ENCODE data around the gene CAMKK1.
"Not testable (repeated sequence)": the region's sequence is repeated elsewhere in the genome, so short reads cannot be mapped to it uniquely, and the experiment has no call there.

CAMKK1 gene

DNA sequence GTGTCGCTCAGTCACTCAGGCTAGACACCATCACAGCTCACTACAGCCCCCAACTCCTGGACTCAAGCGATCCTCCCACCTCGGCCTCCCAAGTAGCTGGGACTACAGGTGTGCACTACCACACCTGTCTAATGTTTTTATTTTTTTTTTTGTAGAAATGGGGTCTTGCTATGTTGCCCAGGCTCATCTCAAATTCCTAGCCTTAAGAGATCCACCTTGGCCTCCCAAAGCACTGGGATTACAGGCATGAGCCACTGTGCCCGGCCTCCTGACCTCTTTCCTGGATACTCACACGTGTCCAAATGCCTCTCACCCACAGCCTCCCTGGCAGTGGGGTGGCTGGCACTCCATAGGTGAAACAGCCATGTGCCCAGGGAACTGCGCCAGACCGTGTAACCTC, 17.5 kb downstream of the CAMKK1 start:
- no peak for DNase-seq

DNA sequence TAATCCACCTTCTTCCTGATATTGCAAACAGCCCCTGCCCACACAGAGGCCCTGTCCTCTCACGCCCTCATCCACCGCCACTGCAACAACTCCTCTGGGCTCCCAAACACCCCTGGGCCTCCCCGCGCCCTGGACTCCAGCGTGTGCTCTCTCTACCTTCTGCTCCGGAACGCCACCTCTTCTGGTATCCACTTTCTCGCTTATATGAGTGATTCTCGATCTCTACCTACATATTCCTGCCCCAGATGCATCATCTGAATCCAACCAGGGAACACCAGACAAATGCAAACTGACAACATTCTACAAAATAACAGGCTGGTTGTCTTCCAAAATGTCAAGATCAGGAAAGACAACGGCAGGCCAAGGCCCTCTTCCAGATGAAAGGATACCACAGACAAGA, 19.0 kb downstream of the CAMKK1 start:
- DNase-seq: no peak

DNA sequence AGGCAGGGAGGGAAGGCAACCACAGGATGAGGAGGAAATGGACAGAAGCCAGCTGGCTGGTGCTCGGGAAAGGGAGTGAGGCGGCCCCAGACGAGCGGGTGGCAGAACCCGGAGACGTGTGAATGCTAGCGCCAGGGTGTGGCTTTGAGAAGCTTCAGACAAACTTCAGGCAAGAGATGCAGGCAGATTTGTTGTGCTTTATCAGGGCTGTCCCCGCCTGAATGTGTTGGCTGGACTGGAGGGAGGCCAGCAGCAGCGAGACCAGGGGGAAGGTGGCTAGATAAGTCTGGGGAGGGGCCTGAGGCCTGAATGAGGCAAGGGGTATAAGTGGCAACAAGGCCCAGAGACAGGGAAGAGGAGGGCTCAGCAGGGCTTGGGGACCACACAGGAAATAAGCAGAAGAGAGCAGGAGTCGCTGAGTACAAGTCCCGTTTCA, 22.0 kb downstream of the CAMKK1 start:
- no peak for DNase-seq

DNA sequence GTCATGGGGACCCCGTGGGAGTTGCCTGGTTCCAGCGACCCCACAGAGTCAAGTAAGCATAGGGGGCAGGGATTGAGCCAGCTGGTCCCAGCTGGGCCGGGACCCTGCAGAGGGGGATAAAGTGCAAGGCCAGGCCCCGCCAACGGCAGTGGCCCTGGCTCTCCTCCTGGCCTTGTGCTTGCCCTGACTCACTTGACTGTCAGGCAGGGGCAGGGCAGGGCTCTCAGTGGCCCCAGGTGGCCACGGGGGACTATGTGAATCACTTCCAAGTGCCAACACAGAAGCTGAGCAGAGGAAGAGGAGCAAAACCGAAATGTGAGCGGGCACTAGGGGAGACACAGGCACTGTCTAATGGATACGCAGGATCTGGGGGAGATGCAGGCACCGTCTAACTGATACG, 25.2 kb downstream of the CAMKK1 start:
- no peak for DNase-seq

DNA sequence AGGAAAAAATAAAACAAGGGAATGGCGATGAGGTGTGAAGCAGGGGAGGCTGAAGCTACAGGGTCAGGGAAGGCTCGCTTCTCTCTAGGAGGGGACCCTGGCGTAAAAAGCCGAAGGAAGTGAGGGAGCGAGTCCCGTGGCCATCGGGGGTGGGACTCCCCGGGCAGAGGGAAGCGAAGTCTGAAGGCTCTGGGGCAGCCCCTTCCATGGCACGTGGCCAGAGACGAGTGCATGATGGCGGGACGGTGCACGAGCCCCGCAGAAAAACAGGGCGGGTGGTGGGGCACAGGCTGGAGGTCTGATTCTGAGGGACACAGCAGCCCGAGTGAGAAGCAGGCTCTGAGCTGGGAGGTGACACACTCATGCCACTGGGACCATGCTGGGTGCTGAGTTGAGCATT, 25.7 kb downstream of the CAMKK1 start:
- no peak for DNase-seq

DNA sequence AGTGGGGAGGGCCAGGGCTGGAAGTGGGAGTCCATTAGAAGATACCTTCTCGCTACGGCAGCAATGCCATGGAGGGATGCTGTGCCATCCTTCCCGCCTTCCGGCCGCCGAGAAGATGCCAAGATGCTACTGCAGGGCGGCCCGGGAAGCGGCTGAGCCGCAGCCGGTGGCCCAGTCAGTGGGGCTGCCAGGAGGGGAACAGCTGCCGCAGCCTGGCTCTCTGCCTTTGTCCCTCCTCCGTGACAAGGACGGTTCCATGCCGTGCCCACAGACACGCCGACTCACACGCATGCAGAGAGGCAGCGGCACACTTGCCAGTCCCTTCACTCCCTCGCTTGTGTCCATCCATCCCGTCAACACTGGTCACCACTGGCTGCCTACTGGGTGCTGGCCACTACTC, 26.6 kb downstream of the CAMKK1 start:
- no peak for DNase-seq

DNA sequence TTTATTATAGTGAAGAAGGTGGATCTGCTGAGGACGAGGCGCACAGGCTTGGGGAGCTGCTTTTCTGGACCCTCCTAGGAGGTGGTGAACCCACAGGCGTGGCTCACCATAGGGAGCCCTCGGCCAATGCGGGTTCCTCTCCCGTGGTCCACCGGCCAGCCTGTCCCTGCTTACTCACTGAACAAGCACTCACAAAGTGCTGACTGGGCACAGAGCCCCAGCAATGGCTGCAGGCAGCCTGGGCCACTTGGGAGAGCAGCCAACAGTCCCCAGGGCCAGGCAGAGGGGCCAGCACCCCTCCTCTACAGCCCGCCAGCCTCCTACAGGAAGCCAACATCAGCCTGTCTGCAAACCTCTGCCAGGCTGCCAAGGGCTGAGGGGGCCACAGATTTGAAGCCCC, 27.7 kb downstream of the CAMKK1 start:
- no peak for DNase-seq

DNA sequence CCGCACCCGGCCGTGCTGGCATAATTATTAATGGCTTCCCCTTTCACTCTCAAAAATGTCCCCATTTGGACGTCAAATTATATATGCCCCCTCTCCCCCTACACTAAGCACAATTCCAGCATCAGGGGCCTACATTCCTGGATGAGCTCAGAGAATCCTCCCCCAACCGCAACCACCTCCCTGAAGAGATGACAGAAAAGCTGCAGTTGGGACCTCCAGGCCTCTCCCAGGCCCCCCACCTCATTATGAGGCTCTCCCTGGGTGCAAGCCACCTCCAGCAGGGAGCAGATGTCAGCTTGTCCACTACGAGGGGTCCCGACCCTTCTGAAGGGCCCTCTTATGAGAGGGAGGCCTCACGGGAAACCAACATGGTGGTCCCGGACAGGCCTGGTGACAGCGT, 28.3 kb downstream of the CAMKK1 start:
- DNase-seq: no peak

DNA sequence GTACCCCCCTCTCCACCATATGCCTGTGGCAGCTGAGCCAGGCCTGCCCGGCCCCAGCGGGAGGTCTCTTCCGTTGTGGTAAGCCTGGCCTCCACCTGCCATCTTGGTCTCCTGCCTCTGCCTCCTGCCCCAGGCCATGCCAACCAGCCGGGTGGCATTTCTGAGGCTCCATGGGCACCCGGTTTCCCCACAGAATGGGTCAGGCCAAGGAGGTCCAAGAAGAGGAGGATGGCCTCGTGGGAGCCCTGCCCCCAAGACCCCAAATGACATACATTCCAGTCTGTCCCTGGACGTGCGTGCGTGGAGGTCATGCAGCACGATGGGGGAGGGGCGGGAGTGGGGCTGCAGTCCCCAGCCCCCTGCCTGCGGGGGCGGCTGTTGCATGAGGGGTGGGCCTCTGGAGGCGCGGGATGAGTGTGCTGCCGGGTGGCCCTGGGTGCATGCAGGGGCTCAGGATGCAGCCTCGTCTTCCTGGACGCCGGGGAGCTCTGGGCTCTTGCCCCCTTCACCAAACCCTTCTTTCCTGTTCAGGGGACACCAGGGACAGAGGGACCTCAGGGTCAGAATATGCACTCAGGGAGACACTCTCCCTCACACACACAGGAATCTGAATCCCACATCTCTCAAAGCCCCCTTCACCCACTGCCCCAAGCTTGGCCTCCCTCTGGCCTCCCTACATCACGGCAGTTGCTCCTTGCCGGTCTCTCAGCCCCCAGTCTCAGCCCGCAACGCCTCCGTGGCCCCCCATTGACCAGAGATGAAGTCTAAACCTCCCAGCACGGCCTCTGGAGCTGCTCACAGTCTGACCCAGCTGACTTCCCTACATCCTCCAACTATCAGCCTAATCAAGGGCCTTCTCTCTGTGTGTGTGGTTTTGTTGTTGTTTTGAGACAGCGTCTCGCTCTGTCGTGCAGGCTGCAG, 30.8 kb downstream of the CAMKK1 start:
- DNase-seq: no peak

DNA sequence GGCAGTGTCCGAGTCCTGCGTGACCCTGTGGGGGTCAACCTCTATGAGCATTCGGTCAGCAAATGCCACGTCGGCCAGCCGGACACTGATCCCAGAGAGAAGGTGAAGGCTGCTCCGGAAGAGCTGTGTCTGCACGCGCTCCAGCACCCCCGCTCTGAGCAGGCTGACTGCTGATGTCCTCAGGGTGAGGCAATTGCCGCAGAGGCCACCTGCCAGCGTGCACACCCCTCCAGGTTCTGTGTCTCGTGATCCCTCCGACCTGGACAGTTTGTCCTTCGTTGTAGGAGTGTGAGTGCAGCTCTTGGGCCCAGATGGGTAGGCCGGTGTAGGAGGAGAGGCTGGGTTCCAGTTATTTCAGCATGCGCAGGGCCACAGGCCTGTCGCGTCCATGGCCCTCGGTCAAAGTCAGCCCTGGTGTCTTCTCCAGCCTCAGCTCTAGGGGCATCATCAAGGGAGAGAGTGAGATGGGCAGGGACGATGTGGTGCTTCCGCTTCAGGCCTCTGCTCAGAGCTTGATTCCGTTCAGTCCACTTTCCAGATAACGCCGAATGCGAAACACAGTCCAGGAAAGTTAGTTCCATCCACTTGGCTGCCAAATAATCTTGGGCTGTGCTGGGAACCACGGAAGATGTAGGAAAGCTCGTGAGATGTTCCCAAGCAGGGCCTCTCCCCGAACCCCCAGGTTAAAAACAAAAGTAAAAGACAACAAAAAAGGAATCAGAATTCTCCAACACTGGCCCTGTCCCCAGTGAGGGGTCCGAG, 31.7 kb downstream of the CAMKK1 start:
- no peak for DNase-seq

DNA sequence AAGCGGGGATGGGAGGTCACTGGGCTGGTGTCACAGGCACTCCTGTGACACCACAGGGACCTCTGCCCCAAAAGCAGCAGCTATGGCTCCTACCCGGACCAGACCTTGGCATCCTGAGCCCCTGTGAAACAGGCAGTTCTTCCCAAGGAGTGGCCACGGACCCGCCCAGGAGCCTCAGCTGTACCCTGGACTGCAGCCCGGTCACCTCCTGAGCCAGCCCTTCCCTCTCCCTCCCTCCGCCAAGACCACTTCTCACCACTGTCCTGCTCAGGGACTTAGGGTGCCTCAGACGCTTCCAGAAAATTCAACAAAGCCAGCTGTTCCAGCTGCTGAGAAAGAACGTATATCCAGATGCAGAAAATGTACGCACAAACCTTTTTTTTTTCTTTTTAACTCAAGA, 32.9 kb downstream of the CAMKK1 start:
- no peak for DNase-seq

DNA sequence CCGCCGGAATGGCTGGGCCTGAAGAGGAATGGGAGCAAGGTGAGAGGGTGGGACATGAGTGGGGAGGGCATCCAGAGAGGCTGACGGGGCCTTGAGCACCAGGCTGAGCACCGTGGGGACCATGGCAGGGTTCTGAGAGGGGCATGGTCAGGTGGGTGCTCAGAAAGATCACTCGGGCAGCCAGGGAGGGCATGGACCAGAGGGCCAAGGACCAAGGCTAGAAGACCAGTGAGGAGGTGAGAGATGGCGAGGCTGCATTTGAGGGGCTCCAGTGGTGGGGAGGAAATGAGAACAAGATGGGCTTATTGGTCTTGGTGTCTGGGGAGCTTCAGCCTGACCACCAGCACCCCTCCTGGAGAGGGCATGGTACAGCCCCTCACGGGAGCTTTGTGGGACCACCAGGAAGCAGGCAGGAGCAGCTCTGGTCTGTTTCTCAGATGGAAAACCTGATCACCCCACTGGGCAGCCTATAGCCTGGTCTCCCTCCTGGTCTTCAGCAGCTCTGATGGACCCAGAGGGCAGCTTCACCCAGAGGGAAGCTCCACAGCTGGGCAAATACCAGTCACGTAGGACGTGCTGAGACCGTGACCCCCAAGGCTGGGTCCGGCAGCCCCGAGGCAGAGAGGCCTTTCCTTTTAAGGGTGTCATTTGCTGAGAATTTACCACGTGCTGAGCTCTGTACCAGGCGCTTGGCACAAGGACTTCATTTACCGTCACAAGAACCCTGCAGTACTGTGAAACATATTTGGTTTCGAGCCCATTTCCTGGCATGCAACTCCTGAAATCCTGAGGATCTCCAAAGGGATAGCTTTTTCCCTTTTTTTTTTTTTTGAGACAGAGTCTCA, 35.4 kb downstream of the CAMKK1 start:
- DNase-seq: no peak

DNA sequence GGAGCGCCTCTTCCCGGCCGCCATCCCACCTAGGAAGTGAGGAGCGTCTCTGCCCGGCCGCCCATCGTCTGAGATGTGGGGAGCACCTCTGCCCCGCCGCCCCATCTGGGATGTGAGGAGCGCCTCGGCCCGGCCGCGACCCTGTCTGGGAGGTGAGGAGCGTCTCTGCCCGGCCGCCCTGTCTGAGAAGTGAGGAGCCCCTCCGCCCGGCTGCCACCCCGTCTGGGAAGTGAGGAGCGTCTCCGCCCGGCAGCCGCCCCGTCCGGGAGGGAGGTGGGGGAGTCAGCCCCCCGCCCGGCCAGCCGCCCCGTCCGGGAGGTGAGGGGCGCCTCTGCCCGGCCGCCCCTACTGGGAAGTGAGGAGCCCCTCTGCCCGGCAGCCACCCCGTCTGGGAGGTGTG, 38.6 kb downstream of the CAMKK1 start:
- DNase-seq: not testable (repeated sequence)

DNA sequence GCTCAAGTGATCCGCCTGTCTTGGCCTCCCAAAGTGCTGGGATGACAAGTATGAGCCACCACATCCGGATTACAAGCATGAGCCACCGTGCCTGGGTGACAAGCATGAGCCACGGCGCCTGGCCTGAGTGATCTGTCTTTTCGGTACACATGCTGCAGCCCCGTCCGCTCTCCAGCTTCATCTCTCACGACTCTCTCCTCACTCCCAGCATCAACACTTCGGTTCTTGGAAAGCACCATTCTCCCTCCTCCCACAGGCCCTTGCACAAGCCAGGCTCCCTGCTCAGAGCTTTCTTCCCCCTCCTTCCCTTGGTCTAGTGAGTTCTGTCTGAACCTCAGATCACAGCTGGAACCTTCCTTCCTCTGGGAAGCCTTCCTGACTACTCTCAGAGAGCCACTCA, 40.3 kb downstream of the CAMKK1 start:
- DNase-seq: no peak

DNA sequence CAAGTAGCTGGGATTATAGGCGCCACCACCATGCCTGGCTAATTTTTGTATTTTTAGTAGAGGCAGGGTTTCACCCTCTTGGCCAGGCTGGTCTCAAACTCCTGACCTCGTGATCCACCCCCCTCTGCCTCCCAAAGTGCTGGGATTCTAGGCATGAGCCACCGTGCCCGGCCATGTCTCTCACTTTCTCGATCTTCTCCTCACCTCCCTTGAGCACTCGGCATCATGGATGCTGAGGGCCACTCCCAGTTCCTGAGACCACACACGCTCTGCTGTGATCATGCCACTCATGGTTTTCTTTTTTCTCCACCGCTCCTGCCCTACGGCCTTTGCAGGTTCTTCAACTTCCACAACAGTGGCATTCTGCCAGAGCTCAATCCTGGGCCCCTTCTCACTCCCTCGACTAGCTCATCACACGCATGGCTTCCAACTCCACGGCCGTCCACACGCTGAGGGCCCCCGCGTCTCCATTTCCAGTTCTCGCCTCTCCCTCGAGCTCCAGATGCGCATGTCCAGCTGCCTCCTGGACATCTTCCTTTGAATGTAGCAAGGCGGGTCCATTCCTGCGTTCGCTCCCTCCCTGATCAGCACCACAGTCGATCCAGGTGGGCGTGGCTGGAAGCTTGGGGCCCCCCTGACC, 41.3 kb downstream of the CAMKK1 start:
- no peak for DNase-seq

DNA sequence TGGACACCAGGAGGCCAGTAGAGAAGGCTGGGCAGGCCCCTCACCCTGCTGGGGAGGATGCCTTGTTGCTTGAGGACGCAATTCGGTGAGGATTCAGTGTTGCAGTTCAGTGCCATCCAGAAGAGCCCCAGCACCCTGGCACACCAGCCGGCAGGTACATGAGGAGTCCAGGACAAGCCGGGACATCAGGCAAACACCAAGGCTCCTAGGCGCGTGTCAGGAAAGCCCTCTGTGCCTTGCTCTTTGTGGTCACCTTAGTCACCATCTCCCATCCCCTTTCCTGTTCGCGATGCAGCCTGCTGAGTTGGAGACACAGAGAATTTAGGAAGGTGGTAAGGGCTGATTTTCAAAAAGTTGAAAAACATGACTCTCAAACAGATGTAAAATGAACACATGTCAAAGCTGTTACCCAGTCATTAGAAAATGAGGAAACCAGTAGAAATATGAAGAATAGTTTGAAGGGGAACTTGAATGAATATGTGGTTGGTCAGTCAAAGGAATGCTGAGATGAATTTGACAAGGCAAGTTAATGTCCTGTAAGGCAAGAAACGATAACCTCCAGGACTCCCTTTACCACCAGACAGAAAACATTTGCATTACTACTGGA, 44.5 kb downstream of the CAMKK1 start:
- DNase-seq: no peak

DNA sequence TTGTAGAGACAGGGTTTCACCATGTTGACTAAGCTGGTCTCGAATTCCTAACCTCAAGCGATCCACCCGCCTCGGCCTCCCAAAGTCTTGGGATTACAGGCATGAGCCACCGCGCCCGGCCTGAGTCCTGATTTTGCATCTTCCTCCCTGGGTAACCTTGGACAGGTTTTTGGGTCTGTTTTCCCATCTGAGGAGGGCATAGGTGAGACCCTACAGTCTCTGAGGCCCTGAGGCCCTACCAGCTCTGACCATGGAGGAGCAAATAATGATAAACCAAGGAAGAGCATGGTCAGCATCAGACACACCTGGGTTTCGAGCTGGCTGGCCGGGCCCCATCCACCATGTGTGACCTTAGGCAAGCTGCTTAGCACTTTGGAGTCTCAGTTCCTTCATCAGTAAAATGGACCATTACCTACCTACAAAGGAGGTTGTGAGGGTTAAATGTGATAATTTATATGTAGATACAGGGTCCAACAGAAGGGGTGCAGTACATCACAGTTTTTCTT, 45.6 kb downstream of the CAMKK1 start:
- DNase-seq: no peak

DNA sequence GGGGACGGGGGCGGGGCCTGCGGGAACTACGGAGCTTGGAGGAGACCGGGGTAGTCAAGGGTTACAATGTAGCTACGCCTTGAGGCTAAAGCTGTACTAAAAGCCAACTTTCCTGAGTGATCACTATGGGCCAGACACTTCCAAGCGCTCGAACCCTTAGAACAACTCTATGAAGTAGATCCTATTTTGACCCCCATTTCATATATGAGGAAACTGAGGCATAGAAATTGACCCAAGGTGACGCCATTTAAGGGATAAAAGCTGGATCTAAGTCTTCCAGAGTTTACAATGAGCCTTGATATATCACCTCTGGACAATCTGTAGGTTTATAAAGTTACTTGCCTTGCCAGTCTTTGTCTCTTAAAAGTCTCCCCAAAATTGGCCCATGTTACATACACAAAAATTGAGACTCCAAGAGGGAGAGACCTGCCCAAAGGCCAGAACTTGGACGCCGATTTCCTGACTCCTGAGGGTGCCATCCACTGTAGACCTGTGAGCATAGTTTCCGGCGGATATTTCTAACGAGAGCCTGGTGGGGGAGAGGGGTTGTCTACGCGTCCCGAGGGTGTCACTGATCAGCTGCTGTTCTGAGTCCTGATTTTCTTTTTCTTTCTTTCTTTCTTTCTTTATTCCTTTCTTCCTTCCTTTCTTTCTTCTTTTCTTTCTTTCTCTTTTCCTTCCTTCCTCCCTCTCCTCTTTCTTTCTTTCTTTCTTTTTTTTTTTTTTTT, 46.3 kb downstream of the CAMKK1 start:
- no peak for DNase-seq

DNA sequence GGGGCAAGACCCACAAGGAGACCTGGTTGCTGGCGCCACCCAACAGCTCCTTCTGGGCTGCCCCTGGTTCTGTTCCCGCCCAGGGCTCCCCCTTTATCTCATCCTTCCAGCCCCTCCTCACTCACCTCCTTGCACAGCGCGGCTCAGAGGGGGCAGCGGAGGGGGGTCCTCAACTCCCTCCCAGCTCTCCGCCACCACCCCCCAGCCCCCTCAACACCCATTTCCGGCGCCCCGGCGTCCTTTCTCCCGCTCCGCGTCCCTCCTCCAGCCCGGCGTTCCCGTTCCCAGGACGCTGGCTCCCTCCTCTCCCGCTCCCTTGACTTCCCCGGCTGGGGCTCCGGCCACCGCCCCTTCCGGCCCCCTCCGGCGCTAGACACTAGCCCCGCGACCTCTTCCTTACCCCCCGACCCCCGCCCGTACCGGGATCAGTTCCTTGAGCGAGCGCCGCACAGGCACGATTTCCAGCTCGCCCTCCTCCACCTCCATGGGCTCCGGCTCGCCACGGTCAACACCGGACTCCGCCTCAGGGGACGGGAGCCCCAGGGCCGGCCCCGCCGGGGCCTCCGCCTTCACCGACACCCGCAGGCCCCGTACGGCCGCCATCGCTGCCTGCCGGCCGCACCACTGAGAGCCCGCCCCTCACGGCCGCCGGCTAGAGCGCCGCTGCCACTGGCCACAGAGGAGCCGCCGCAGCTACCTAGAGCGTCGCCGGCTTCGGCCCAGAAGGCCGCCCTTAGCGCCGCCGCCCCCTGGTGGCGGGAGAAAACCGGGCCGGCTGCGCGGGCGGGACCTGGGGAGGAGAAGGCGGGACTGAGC, 47.0 kb downstream of the CAMKK1 start, which contains the start of gene NCBP3:
Gene NCBP3 (minus strand): TSS at position 626 of the 816 bp plus-strand sequence. CDS start 23 bp downstream, at position 603.
- peak; percentile 59 to 86 for DNase-seq

DNA sequence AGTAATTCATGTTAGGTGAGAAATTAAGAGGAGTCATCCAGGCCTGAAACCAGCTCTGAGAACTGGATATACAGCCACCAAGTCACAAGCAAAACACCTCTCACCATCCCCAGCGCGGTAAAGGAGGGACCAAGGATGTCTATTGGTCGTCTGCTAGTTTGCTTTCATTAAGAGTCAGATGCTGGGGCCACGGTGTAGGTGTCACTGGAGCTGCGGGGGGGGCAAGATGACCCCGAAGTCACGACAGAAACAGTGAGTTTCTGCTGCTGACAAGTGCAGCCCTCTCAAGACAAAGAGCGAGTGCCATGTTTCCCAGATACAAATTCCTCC, 47.6 kb downstream of the CAMKK1 start:
- DNase-seq: peak in 1 of 2 experiments; percentile 36
